ENCODE results near the gene DENND2A. TPM values are rescaled to one million over a fixed set of nuclear protein-coding genes. Genes with fewer than 3 reads are reported as not detected.

DENND2A gene
- total RNA-seq, 1 donor from 2014 or later, result 10.8 TPM

GRCh38 chr7:140494867-140495266 is 145.7 kb downstream of the DENND2A start:
- intact Hi-C loops (cut with micrococcal nuclease), result no loop called here
- no peak for DNase-seq
- Histone ChIP-seq H3K36me3 (no peaks in the 10 kb centered on the region), H3K27ac (replicated peaks) (no peak overlapping the region), H3K27me3 (ENCODE audit: low read depth) (no peaks in the 10 kb centered on the region), H3K4me1 (no peaks in the 10 kb centered on the region), H3K9me3 (replicated peaks) (no peaks in the 10 kb centered on the region), H3K4me3 (no peak overlapping the region)
- TF ChIP-seq, protein P1, sequence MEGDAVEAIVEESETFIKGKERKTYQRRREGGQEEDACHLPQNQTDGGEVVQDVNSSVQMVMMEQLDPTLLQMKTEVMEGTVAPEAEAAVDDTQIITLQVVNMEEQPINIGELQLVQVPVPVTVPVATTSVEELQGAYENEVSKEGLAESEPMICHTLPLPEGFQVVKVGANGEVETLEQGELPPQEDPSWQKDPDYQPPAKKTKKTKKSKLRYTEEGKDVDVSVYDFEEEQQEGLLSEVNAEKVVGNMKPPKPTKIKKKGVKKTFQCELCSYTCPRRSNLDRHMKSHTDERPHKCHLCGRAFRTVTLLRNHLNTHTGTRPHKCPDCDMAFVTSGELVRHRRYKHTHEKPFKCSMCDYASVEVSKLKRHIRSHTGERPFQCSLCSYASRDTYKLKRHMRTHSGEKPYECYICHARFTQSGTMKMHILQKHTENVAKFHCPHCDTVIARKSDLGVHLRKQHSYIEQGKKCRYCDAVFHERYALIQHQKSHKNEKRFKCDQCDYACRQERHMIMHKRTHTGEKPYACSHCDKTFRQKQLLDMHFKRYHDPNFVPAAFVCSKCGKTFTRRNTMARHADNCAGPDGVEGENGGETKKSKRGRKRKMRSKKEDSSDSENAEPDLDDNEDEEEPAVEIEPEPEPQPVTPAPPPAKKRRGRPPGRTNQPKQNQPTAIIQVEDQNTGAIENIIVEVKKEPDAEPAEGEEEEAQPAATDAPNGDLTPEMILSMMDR (IDR thresholded peaks at IDR 0.05; ENCODE audit: borderline replicate concordance), result no peak

- H3K9me3 ChIP-seq (replicated peaks), result no peaks in the 10 kb centered on the region
- TF ChIP-seq, protein P1 (IDR thresholded peaks at IDR 0.05; ENCODE audit: borderline replicate concordance), result no peak
- H3K36me3 ChIP-seq, result no peaks in the 10 kb centered on the region
- H3K4me1 ChIP-seq, result no peaks in the 10 kb centered on the region
- H3K4me3 ChIP-seq, result no peak overlapping the region
- no peaks in the 10 kb centered on the region for H3K27me3 ChIP-seq (ENCODE audit: low read depth)
- no peak overlapping the region for H3K27ac ChIP-seq (replicated peaks)
- DNase-seq, result no peak
- intact Hi-C loops (cut with micrococcal nuclease), result no loop called here
Observed at GRCh38 chr7:140489026-140489359, 151.6 kb downstream of the DENND2A start.

DNA sequence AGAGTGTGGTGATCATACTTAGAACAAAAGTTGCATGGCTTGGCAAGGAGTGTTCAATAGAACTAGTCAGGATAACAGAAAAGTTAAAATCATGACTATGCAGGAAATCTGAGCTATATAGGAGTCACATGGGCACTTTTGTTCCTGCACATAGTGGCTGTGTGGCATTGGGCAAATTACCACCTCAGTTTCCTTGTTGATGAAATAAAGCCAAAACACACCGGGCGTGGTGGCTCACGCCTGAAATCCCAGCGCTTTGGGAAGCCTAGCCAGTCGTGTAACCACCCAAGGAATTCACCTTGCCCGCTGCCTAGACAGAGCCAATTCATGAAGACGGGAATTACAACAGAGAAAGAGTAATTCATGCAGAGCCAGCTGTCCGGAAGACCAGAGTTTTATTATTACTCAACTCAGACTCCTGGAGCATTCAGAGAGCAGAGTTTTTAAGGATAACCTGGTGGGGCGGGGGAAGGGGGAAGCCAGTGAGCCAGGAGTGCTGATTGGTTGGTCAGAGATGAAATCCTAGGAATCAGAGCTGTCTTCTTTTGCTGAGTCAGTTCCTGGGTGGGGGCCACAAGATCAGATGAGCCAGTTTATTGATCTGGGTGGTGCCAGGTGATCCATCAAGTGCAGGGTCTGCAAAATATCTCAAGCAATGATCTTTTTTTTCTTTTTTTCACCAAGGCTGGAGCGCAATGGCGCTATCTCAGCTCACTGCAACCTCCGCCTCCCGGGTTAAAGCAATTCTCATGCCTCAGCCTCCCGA is 154.9 kb downstream of the DENND2A start:
- H3K4me3 ChIP-seq, result no peak overlapping the region
- TF ChIP-seq, protein P1 (IDR thresholded peaks at IDR 0.05; ENCODE audit: borderline replicate concordance), result no peak
- no peak for DNase-seq
- no peaks in the 10 kb centered on the region for H3K9me3 ChIP-seq (replicated peaks)
- no peaks in the 10 kb centered on the region for H3K27me3 ChIP-seq (ENCODE audit: low read depth)
- no peaks in the 10 kb centered on the region for H3K36me3 ChIP-seq
- no peak overlapping the region for H3K27ac ChIP-seq (replicated peaks)
- H3K4me1 ChIP-seq, result no peaks in the 10 kb centered on the region
- intact Hi-C loops (cut with micrococcal nuclease), result no loop called here

DNA sequence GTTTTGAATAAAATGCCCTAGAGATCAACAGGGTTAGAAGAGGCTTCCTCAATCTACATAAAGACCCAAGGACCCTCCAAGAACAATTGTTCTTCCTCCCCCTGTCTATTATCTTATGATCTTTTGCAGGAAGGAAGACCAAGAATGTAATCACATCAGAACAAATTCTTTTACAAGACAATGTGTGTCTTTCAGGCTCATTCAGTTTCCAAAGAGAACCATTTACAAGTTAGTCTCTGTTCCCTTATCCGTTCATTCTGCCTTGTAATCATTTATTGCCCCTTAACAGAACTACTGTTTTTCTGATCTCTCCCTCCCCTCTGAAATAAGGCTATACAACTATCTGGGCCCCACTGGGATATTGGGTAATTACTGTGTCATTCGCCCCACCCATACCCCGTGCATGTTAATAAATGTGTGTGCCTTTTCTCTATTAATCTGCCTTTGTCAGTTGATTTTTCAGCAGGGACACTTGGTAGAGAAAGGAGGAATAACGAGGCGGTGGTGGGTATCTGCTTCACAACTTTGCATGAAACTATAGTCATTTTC is 155.6 kb downstream of the DENND2A start:
- Histone ChIP-seq H3K36me3 (no peaks in the 10 kb centered on the region), H3K27ac (replicated peaks) (no peak overlapping the region), H3K4me3 (no peak overlapping the region), H3K9me3 (replicated peaks) (no peaks in the 10 kb centered on the region), H3K27me3 (ENCODE audit: low read depth) (no peaks in the 10 kb centered on the region), H3K4me1 (no peaks in the 10 kb centered on the region)
- DNase-seq, result no peak
- intact Hi-C loops (cut with micrococcal nuclease), result no loop called here
- TF ChIP-seq, protein P1 (IDR thresholded peaks at IDR 0.05; ENCODE audit: borderline replicate concordance), result no peak

DNA sequence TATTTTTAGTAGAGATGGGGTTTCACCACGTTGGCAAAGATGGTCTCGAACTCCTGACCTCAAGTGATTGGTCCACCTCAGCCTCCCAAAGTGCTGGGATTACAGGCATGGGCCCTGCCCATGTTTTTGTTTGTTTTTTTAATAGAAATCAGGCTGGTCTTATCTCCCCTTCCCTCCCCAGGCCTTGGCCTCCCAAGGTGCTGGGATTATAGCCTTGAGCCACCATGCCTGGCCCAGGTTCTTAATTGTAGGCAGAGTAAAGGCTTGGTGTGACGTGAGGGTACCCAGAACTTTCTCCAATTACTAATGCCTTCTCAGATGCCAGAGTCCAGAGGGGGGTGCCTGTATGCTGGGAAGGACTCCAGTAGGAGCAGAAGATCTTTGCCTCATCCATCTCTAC is 156.1 kb downstream of the DENND2A start:
- DNase-seq, result no peak
- Histone ChIP-seq H3K36me3 (no peaks in the 10 kb centered on the region), H3K9me3 (replicated peaks) (no peaks in the 10 kb centered on the region), H3K27ac (replicated peaks) (no peak overlapping the region), H3K27me3 (ENCODE audit: low read depth) (no peaks in the 10 kb centered on the region), H3K4me1 (peaks cover 5% of the 10 kb centered on the region), H3K4me3 (no peak overlapping the region)
- TF ChIP-seq, protein P1 (IDR thresholded peaks at IDR 0.05; ENCODE audit: borderline replicate concordance), result no peak
- intact Hi-C loops (cut with micrococcal nuclease), result no loop called here

All from left ventricle myocardium inferior (tissue), 1 donor.